Measurements from ENCODE around the gene CCL13.

Gene CCL13

GRCh38 chr17:34386697-34387550 lies 30.6 kb downstream of the CCL13 start:
- DNase-seq: no peak

GRCh38 chr17:34387566-34387965 lies 31.3 kb downstream of the CCL13 start:
- DNase-seq: no peak

DNA sequence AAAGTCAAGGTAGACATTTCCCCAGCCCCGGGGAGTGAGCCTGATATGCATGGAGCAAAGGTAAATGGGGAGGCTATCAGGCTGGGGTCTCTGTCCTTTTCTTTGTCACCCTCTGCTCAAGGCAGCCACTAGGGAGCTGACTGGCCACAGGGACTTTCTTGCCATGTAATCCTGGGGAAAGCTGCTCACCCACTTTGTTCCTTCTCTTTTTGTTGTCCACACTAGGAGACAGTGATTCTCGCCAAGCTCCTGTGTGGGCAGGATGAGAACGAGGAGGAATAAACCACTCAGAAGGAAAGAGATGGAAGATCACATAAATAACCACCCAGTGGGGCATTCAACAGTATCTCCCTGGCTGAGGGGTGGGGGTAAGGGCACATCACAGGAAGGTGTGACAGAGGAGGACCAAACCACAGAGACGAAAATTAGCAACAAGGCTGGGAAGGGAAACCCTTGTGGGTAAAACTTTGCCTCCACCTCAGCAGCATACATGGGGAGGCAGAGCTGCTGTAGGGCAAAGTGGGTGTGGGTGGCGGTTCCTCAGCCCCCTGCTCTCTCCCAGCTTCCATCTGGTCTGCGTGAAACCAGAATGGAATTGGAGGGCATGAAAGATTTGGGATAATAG lies 33.0 kb downstream of the CCL13 start:
- DNase-seq: no peak

DNA sequence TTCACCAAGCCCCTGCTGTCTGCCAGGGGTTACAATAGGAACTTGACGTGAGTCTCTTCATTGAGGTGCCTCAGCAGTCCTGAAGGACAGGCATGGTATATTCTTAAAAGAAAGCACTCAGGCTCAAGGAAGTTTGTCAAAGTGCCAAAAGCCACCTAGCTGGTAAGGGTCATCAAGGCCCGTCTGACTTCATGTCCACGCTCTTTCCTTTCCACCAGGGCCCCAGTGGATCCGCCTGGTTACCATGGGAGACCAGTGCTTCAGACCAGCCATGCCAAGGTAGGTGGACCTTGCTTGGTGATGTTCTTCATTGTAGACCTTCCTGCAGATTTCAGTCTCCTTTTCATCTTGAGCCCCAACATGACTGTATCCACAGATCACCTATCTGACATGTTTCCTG lies 34.4 kb downstream of the CCL13 start:
- DNase-seq: no peak

DNA sequence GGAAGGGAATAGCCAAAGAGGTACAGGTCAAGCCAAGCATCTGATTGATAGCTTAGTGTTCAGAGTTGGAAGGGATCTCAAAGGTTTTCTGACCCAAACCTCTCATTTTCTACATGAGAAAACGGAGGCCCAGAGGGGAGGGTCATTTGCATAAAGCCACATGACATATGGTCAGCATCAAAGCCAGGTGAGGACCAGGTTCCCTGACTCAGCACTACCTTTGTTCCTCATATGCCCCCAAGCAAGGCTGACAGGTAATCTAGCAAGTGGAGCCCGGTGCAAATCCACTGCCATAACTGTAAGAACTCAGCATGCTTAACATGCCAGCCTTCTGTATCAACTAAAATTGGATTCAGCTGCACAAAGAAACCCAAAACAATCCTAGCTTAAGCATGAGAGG lies 35.0 kb downstream of the CCL13 start:
- no peak for DNase-seq

GRCh38 chr17:34393401-34393800 lies 37.1 kb downstream of the CCL13 start:
- no peak for DNase-seq

DNA sequence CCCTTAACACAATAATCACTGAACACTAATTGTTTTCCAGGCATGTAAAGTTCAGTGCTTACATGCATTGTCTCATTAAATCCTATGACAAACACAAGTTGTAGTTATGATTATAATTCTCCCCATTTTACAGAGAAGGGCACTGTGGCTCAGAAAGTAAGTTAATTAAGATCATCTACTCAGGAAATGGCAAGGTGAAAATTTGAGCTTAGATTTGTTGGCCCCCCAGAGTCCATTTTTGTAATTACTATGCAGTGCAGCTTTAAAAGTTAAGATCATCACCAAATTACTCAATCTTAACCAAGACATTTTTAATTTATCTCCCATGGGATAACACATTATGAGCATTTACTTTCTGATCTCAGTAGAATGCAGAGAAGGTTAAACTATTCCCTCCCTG lies 41.0 kb downstream of the CCL13 start:
- DNase-seq: no peak

DNA sequence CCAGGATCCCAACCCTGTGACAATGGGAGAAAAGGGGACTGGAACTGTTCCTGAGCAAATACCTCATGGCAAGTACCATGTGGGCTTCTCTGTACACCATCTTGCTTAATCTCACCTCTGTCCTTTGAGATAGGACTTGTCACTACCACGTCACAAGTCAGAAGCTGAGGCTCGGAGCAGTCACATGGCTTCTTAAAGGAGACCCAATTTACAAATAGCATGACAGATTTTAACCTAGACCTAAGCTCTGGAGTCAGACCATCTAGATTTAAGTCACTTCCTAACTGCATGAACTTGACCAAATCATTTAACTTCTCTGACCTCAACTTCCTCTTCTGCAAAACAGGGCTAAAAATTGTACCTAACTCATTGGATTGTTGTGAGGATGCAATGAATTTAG lies 42.7 kb downstream of the CCL13 start:
- no peak for DNase-seq

DNA sequence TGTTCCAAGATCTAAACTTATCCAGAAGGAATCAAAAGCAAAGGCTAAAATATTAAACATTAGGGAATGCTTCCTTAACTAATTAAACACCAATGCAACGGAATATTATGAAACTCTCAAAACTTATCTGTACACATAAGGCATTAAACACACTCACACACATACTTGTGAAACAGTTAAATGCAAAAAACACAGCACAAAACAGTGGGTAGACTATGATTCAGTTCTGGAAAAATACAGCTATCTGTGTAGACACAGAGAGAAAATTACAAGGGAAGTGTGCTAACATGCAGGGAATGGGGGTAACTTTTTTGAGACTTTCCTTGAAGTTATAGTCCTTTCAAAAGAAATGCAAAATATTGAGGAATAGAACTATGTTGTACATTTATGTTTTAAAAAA lies 43.4 kb downstream of the CCL13 start:
- DNase-seq: no peak

GRCh38 chr17:34400301-34400931 lies 44.1 kb downstream of the CCL13 start:
- no peak for DNase-seq

- no peak for DNase-seq
Measured at GRCh38 chr17:34401165-34401564, 44.9 kb downstream of the CCL13 start.

DNA sequence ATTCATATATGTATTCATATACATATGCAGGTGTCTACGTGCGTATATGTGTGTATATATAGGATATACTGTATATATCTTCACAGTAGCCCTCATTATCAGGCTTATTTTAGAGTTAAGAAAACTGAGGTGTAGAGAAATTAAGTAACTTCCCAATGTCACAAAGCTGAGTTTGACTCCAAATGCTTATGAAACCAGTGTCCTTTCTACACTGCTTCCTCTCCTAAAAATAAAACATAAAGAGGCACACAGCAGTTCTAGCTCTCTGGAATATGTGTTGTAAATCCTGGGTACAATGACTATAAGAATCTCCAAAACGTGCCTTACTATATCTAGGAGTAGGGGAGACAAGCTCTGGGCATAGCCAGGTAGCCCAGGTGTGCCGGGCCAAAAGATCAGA lies 46.7 kb downstream of the CCL13 start:
- no peak for DNase-seq

GRCh38 chr17:34406226-34406625 lies 49.9 kb downstream of the CCL13 start:
- DNase-seq: no peak

All from NCI-H82 (cell line).